K562 (cell line): ENCODE data around the gene TTC4.

Experiments
- CBFB ChIP-seq: sonication (generic); formaldehyde crosslinking; IDR thresholded peaks from 2 replicates; pipeline ENCODE4 v1.4.0; 2020; ENCODE audit warnings: mild to moderate bottlenecking, missing genetic modification reagents
- CC2D1A ChIP-seq: fragments of 450-650 bp; IDR thresholded peaks from 2 replicates; pipeline ENCODE4 v1.6.1; 2017; ENCODE audit warnings: mild to moderate bottlenecking
- CCNT2 ChIP-seq: IDR thresholded peaks from 2 replicates; pipeline ENCODE4 v1.6.1; 2011; ENCODE audit warnings: borderline replicate concordance, low read depth, mild to moderate bottlenecking, moderate library complexity, mixed read lengths, low read length; ENCODE audit not compliant: insufficient read length; ENCODE audit errors: extremely low read depth
- EGR1 ChIP-seq: fragments of 450-650 bp; conservative IDR thresholded peaks from 2 replicates; pipeline ENCODE4 v1.6.1; 2017; ENCODE audit warnings: mild to moderate bottlenecking
- SMC3 ChIP-seq: conservative IDR thresholded peaks from 2 replicates; pipeline ENCODE4 v1.6.1; 2011; ENCODE audit warnings: low read depth, low read length, improper control_type of control experiment; ENCODE audit not compliant: insufficient read depth
- ZNF408 ChIP-seq: fragments of 250-450 bp; sonication (Bioruptor Pico); IDR thresholded peaks from 2 replicates; pipeline ENCODE4 v1.4.0; 2020; ENCODE audit warnings: low read depth, mild to moderate bottlenecking, moderate library complexity
- ZZZ3 ChIP-seq: fragments of 450-650 bp; IDR thresholded peaks from 2 replicates; pipeline ENCODE4 v1.6.1; 2016; ENCODE audit warnings: antibody characterized with exemption, mild to moderate bottlenecking, moderate library complexity
- TF ChIP-seq, protein P1 (sequence below): fragments of 450-650 bp; formaldehyde crosslinking; IDR thresholded peaks from 2 replicates; pipeline ENCODE4 v1.4.0; 2022; ENCODE audit warnings: missing genetic modification characterization
- TF ChIP-seq, protein P2 (sequence below), 2 experiments: fragments of 450-650 bp in 1 of 2; sonication (generic) in 1 of 2; formaldehyde crosslinking in 1 of 2; IDR thresholded peaks in 1 of 2; conservative IDR thresholded peaks in 1 of 2; 2 replicates each; pipeline versions ENCODE4 v1.6.1 to v1.8.1; 2016 to 2023; ENCODE audit warnings: mild to moderate bottlenecking in 2 of 2, moderate library complexity in 2 of 2, inconsistent platforms in 1 of 2, missing genetic modification reagents in 1 of 2
- TF ChIP-seq, protein P3 (sequence below): fragments of 450-650 bp; formaldehyde crosslinking; IDR thresholded peaks from 2 replicates; pipeline ENCODE4 v1.4.0; 2020; ENCODE audit warnings: mild to moderate bottlenecking, moderate library complexity
- TF ChIP-seq, protein P4 (sequence below): conservative IDR thresholded peaks from 2 replicates; pipeline ENCODE4 v1.6.1; 2011; ENCODE audit warnings: low read depth, mild to moderate bottlenecking, low read length; ENCODE audit not compliant: control insufficient read depth

DNA sequence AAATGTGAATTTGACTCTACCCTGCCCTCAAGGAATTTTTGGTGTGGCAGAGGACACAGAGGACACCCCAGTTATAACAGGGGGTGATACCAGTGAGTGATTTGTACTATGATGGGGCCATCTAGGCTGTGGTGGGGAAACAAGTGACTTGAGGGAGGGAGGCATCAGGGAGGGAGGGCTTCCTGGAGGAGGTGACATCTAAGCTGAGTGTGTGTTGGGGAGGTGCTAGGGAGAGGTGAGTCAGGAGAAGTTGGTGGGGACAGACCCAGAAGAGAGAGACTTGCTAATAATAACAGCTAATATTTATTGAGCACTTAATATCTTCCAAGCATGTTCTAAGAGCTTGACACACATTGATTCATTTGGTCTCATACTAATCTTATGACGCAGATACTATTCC lies 19.9 kb upstream of the TTC4 start:
- TF ChIP-seq, protein P1, sequence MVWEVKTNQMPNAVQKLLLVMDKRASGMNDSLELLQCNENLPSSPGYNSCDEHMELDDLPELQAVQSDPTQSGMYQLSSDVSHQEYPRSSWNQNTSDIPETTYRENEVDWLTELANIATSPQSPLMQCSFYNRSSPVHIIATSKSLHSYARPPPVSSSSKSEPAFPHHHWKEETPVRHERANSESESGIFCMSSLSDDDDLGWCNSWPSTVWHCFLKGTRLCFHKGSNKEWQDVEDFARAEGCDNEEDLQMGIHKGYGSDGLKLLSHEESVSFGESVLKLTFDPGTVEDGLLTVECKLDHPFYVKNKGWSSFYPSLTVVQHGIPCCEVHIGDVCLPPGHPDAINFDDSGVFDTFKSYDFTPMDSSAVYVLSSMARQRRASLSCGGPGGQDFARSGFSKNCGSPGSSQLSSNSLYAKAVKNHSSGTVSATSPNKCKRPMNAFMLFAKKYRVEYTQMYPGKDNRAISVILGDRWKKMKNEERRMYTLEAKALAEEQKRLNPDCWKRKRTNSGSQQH (CRISPR knock-in tag): no peak
- TF ChIP-seq CBFB (CRISPR knock-in tag) (no peak), CC2D1A (no peak), EGR1 (no peak), SMC3 (no peak), ZZZ3 (no peak), CCNT2 (no peak), ZNF408 (CRISPR knock-in tag) (no peak)
- TF ChIP-seq, protein P2, sequence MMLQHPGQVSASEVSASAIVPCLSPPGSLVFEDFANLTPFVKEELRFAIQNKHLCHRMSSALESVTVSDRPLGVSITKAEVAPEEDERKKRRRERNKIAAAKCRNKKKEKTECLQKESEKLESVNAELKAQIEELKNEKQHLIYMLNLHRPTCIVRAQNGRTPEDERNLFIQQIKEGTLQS (IDR thresholded peaks at IDR 0.05): no peak
- TF ChIP-seq, protein P2 (CRISPR knock-in tag; conservative IDR thresholded peaks at IDR 0.05): no peak
- TF ChIP-seq, protein P3, sequence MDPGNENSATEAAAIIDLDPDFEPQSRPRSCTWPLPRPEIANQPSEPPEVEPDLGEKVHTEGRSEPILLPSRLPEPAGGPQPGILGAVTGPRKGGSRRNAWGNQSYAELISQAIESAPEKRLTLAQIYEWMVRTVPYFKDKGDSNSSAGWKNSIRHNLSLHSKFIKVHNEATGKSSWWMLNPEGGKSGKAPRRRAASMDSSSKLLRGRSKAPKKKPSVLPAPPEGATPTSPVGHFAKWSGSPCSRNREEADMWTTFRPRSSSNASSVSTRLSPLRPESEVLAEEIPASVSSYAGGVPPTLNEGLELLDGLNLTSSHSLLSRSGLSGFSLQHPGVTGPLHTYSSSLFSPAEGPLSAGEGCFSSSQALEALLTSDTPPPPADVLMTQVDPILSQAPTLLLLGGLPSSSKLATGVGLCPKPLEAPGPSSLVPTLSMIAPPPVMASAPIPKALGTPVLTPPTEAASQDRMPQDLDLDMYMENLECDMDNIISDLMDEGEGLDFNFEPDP (CRISPR knock-in tag): no peak
- TF ChIP-seq, protein P4, sequence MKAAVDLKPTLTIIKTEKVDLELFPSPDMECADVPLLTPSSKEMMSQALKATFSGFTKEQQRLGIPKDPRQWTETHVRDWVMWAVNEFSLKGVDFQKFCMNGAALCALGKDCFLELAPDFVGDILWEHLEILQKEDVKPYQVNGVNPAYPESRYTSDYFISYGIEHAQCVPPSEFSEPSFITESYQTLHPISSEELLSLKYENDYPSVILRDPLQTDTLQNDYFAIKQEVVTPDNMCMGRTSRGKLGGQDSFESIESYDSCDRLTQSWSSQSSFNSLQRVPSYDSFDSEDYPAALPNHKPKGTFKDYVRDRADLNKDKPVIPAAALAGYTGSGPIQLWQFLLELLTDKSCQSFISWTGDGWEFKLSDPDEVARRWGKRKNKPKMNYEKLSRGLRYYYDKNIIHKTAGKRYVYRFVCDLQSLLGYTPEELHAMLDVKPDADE: no peak
